Mesothelial cell of epicardium (in vitro differentiated cells): ENCODE data around the gene BCR. TPM values are rescaled to one million over a fixed set of nuclear protein-coding genes. Genes with fewer than 3 reads are reported as not detected.
A peak's percentile ranks its signal among the peaks of the same experiment; 100 is the strongest.

Source experiments
- DNase-seq, 2 experiments: peaks; one replicate each; pipeline ENCODE4 v3.0.0; 2021; ENCODE audit warnings: low spot score in 2 of 2; ENCODE audit not compliant: unreplicated experiment in 2 of 2
- H3K27ac Mint-ChIP-seq: 2 replicates; pipeline ENCODE4 v1.8.0; 2021; ENCODE audit warnings: mixed read lengths
- H3K27me3 Mint-ChIP-seq: 2 replicates; pipeline ENCODE4 v1.8.0; 2021; ENCODE audit warnings: low read depth, mixed read lengths
- H3K36me3 Mint-ChIP-seq: 2 replicates; pipeline ENCODE4 v1.8.0; 2021; ENCODE audit warnings: mixed read lengths
- H3K4me1 Mint-ChIP-seq: 2 replicates; pipeline ENCODE4 v1.8.0; 2021; ENCODE audit warnings: mixed read lengths
- H3K4me3 Mint-ChIP-seq: 2 replicates; pipeline ENCODE4 v1.8.0; 2021; ENCODE audit warnings: mild to moderate bottlenecking, moderate library complexity, mixed read lengths
- H3K9me3 Mint-ChIP-seq: 2 replicates; pipeline ENCODE4 v1.8.0; 2021; ENCODE audit warnings: mixed read lengths
- CTCF ChIP-seq: fragments of 200-600 bp; sonication (generic); IDR thresholded peaks from one replicate; pipeline ENCODE4 v1.5.0; 2021; ENCODE audit warnings: antibody characterized with exemption; ENCODE audit not compliant: unreplicated experiment
- total RNA-seq: library from RNA; stranded (reverse); gene quantifications from 3 replicates; pipeline ENCODE4 v1.2.1, GENCODE V29; 2021

The BCR gene
- total RNA-seq, 1 donor from 2014 or later: 72.4 TPM

DNA sequence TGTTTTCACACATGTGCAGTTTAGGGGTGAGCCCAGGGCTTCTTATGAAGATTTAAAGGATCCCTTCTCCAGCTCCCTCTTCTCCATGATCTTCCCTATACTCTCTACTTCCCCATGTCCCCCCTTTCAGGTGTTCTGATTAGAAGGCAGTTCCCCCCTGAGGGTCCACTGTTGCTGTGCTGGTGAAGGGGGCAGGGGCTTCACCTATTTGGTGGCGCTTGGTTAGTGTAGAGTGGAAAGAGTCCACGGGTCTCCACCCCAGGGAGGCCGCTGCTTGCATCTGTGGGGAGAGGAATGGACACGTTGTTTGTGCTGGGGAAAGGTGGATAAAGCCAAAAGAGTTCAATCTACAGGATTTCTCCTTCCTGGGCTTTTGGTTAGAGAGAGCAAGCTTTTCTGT lies 49.3 kb downstream of the BCR start:
- Mint-ChIP-seq H3K36me3 (peaks cover 40% of the 10 kb centered on the region), H3K27ac (no peak overlapping the region), H3K4me3 (no peak overlapping the region), H3K4me1 (peaks cover 19% of the 10 kb centered on the region), H3K27me3 (no peaks in the 10 kb centered on the region), H3K9me3 (peaks cover 31% of the 10 kb centered on the region)
- TF ChIP-seq CTCF: no peak
- DNase-seq: no peak

DNA sequence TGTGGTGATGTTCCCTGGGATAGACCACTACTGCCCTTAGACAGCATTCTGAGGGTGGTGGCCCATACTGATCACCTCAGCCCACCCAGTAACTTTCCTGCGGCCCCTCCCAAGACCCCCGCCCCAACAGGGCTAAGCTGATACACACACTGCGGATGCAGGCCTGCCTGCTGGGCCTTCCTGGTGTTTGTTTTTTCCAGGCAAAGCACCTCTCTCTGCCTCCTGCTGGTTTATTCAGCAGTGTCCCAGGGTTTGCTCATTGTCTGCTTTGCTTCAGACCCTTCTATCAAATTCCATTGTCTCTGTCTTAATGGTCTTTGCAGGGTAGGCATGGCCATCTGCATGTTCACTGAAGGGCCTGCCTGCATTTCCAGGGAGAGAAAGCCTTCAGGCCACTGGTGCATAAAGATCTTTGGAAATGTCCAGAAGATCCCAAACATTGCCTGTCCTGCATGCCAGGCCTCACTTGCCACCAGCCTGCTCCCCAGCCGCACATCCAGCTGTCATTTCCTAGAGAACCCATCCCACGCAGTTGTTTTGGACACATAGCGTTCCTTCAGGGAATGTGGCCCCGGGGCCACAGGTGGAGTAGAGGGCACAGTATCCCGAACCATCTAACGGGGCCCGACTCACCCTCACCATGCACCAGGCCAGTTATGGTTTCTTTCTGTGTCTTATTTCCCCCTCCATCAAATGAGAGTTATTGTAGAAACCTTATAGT lies 50.2 kb downstream of the BCR start:
- H3K9me3 Mint-ChIP-seq: peaks cover 31% of the 10 kb centered on the region
- peaks cover 19% of the 10 kb centered on the region for H3K4me1 Mint-ChIP-seq
- TF ChIP-seq CTCF: no peak
- peaks cover 43% of the 10 kb centered on the region for H3K36me3 Mint-ChIP-seq
- no peak overlapping the region for H3K27ac Mint-ChIP-seq
- H3K27me3 Mint-ChIP-seq: no peaks in the 10 kb centered on the region
- DNase-seq: no peak
- no peak overlapping the region for H3K4me3 Mint-ChIP-seq

GRCh38 chr22:23231471-23232093 lies 51.3 kb downstream of the BCR start:
- peaks cover 11% of the 10 kb centered on the region for H3K4me1 Mint-ChIP-seq

GRCh38 chr22:23232094-23232905 lies 52.0 kb downstream of the BCR start:
- H3K27ac Mint-ChIP-seq: no peak overlapping the region
- peaks cover 38% of the 10 kb centered on the region for H3K36me3 Mint-ChIP-seq
- H3K4me3 Mint-ChIP-seq: no peak overlapping the region
- no peak for DNase-seq
- peaks cover 28% of the 10 kb centered on the region for H3K9me3 Mint-ChIP-seq
- H3K27me3 Mint-ChIP-seq: no peaks in the 10 kb centered on the region
- peaks cover 15% of the 10 kb centered on the region for H3K4me1 Mint-ChIP-seq
- no peak for TF ChIP-seq CTCF

More at GRCh38 chr22:23231471-23232093, 51.3 kb downstream of the BCR start:
- H3K27ac Mint-ChIP-seq: no peak overlapping the region
- H3K36me3 Mint-ChIP-seq: peaks cover 43% of the 10 kb centered on the region
- DNase-seq: no peak
- no peaks in the 10 kb centered on the region for H3K27me3 Mint-ChIP-seq
- no peak for TF ChIP-seq CTCF
- H3K4me3 Mint-ChIP-seq: no peak overlapping the region
- H3K9me3 Mint-ChIP-seq: peaks cover 31% of the 10 kb centered on the region

DNA sequence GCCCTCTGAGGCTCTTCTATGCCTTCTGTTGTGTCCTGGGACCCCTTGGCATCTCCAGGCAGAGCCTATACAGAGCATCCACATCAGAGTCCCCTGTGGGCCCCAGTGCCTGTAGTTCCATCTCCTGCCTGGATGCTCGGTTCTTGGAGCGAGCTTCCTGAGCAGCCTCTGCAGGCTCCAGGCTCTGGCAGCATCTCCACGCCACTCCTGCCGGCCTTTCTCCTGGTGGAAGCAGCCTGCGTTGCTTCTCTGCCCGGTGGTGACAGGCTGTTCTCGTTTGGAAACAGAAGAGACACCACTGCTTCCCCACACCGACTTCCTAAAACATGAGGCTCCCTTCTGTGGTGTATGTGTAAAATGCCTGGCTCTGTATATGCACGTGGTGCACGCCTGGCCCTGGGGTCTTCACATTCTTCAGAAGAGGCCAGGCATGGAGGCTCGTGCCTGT lies 52.8 kb downstream of the BCR start:
- no peak for TF ChIP-seq CTCF
- Mint-ChIP-seq H3K27ac (peak overlapping the region; percentile 21), H3K4me3 (no peak overlapping the region), H3K27me3 (no peaks in the 10 kb centered on the region), H3K4me1 (peaks cover 19% of the 10 kb centered on the region), H3K9me3 (peaks cover 20% of the 10 kb centered on the region), H3K36me3 (peaks cover 30% of the 10 kb centered on the region)
- no peak for DNase-seq
